ENCODE measurements around the gene PSMG3.

PSMG3 gene

DNA sequence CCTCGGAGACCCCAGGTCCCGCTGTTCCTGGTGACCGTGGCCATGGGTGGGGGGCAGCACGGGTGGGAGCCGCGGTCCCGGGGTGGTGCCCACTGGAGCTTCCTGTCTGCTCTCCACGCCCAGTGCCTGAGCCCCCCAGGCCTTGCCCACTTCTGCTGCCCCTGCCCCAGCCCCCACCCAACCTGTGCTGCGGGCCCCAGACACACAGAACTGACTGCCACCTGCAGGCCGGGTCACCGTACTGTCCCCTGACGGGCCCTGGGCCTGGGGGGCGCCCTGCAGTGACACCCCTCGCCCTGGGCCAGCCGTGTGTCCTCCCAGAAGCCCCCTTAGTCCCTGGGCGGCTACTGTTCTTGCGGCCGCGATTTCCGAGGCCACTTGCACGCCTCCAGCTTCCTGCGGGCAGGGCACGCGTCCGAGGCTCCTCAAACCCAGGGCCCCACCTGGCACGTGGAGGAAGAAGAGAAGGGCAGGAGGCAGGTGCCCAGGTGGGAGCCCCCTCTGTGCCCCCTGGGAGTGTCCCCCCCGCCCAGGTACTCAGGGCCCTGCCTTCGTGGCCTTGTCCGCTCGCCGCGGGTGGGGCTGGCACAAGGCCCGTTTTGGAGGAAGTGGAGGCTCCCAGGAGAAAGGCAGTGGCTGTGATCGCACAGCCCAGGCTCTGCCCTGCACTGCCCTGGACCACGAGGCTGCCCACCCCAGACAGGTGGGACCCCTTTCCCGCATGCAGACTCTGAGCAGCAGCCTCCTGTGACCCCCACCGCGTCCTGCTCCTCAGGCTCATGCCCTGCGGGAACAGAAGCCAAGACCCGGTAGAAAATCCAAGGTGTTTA is 24.2 kb downstream of the PSMG3 start:
- DNase-seq (ENCODE audit: low read depth, low spot score): no peak

- DNase-seq (ENCODE audit: low read depth, low spot score): no peak
Observed at GRCh38 chr7:1544896-1545416, 24.9 kb downstream of the PSMG3 start.

GRCh38 chr7:1544178-1544895 is 25.5 kb downstream of the PSMG3 start:
- DNase-seq (ENCODE audit: low read depth, low spot score): no peak

GRCh38 chr7:1543826-1544177 is 26.0 kb downstream of the PSMG3 start:
- no peak for DNase-seq (ENCODE audit: low read depth, low spot score)

DNA sequence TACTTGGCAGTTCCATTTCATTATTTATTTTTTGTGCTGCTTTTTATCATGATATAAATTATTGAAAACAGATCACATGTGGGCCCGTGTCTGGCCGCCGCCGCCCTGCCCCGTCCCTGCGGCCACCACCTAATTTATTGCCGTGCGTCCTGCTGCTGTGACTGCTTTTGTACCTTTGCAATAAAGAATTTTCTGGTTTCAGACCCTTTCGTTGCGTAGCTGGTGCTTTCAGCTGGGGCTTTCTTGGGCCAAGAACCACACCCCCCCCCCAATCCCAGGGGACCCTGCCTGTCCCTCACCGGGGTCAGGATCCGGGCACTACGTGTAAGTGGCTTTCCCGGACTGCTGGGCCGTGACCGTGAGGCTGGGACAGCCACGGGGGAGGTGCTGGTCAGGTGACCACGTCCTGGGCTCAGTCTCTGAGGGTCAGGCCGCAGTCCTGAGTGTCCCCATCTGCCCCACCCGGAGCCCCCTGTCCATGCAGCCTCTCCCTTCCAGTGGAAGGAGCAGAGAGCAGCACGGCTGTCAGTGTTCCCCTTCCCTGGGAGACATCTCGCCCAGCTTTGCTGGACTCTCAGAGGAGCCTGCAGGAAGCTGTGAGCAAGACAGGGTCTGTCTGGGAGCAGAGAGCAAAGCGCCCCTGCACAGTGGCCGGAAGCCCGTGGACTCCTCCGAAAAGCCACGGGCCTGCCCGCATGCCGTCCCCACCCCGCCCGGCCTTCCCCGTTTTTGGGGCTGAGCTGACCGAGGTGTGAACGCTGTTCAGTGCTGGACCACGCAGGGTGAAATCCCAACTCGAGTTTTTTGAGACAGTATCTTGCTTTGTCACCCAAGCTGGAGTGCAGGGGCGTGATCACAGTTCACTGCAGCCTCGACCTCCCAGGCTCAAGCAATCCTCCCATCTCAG is 26.7 kb downstream of the PSMG3 start:
- no peak for DNase-seq (ENCODE audit: low read depth, low spot score)

DNA sequence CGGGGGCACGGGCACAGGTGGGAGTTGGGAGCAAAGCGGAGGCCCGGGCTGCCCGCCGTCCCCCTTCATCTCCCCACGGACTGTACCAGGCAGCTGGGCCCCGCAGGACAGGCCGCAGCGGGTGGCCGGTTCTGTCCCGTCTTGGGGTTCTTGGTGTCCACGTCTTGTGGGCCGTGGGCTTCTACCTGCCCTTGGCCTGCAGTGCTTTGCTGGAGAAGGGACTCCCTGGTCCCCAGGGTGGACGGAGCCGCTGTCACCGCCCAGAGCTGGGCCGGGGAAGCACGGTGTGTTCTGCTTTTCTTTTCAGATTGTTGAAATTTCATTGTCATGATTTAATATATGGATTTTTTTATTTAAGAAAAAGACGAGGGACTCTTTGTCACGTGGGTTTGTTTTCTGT is 27.5 kb downstream of the PSMG3 start:
- DNase-seq (ENCODE audit: low read depth, low spot score): no peak

DNA sequence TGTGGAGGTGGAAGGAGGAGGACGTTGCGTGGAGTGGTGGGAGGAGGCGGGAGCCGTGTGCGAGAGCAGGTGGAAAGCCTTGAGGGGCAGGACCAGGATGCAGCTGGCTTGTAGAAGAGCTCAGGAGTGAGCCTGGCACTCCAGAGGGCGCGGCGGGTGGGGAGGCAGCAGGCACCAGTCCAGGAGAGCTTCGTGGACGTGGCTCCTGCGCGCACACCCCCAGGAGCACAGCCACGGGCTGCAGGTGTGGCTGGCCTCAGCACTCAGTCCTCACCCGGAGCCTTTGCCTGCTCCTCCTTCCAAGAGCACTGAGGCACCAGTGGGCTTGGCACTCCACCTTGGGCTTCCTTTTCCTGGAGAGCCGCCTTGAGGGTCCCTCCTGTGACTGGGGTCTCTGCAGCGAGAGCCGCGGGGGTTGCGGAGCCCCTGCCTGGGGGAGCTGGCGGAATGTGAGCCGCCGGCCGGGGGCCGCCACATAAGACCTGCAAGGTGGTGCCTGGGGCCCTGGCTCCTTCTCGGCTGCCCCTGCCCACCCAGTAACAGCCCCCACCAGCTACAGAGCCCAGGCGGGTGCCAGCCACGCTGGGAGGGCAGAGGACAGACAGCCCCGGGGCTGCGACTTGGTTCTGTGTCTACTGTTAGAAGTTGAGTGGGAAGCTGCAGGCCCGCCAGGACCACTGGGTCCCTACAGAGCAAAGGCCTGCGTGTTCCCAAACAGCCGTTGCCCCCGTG is 28.2 kb downstream of the PSMG3 start:
- no peak for DNase-seq (ENCODE audit: low read depth, low spot score)

GRCh38 chr7:1540776-1541271 is 29.0 kb downstream of the PSMG3 start:
- DNase-seq (ENCODE audit: low read depth, low spot score): no peak

GRCh38 chr7:1539882-1540775 is 29.7 kb downstream of the PSMG3 start:
- DNase-seq (ENCODE audit: low read depth, low spot score): no peak

- DNase-seq (ENCODE audit: low read depth, low spot score): peak; percentile 74
Observed at GRCh38 chr7:1539181-1539881, 30.5 kb downstream of the PSMG3 start.

DNA sequence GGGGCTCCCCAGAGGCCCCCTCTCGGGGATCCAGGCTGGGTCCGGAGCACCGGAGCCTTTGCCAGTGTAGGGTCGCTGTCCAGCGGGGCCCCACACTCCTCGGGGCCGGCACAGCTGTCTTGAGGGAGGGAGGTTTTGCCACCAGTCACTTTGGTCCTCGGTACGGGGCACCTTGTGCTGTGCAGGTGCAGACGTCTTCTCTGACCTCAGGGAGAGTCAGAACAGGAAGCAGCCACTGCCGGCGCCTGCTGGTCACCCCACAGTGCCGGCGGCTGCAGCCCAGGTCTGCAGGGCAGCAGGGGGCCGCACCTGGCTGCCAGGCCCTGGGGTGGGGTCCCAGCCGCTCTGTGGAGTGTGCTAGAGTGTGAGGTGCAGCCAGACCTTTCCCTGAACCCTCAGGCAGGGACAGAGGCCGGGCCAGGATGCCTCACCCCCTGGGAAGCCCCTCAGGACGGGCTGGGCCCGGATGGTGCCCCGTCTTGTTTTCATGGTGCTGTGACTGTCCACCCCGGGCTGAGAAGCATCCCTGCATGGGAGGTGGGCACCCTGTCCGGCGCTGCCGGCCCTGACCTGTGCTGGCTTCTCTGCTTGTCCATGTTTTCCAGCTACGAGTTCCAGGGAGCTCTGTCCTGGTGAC is 31.2 kb downstream of the PSMG3 start:
- no peak for DNase-seq (ENCODE audit: low read depth, low spot score)

GRCh38 chr7:1537535-1538412 is 32.1 kb downstream of the PSMG3 start:
- peak; percentile 99 for DNase-seq (ENCODE audit: low read depth, low spot score)

DNA sequence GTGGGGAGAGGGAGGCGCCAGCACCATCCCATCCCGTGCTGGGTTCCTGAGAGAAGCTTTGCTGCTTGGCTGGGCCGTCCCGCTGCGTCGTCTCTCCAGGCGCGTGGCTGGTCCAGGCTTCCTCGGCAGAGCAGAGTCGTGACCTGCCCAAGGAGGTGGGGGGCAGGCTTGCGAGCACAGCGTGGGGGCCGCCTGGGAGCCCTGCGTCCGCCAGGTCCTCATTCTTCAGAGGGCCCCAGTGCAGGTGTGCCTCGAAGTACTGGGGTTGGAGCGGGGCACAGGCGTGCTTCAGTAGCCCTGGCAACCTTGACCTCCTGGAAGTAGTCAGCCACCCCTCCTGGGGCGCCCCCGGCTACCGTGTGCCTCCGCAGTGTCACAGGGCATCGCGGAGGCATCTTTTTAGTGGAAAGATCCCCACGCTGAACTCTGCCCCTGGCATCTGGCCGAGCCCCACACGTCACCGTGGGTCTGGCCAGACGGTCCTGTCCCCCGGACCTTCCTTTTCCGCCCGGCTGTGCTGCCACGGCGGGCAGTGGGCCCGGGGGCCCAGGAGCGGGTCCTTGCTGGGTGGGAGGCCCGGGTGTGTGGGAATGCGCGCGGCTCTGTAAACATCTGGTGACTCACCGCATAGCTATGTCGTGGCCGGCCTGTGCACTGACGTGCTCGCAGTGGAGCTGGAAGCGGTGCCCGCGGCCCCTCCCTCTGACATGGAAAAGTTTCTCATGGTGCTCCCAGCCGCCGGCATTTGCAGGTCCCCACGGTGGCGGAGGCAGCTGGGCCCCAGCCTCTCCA is 32.9 kb downstream of the PSMG3 start:
- peak; percentile 99 for DNase-seq (ENCODE audit: low read depth, low spot score)

- no peak for DNase-seq (ENCODE audit: low read depth, low spot score)
Observed at GRCh38 chr7:1536455-1536742, 33.4 kb downstream of the PSMG3 start.

GRCh38 chr7:1535701-1536454 is 34.0 kb downstream of the PSMG3 start:
- DNase-seq (ENCODE audit: low read depth, low spot score): no peak

GRCh38 chr7:1535100-1535458 is 34.8 kb downstream of the PSMG3 start:
- DNase-seq (ENCODE audit: low read depth, low spot score): no peak

All from astrocyte of the hippocampus (primary cell).